HepG2 (cell line): Measurements from ENCODE around the gene RGS19. TPM values are rescaled to one million over a fixed set of nuclear protein-coding genes. Genes with fewer than 3 reads are reported as not detected.
A peak's percentile ranks its signal among the peaks of the same experiment; 100 is the strongest.

ENCODE experiments used
- CSRNP1 ChIP-seq: sonication (generic); formaldehyde crosslinking; IDR thresholded peaks from 2 replicates; pipeline ENCODE4 v1.8.1; 2023; ENCODE audit warnings: mild to moderate bottlenecking, missing genetic modification reagents
- E2F2 ChIP-seq: sonication (generic); formaldehyde crosslinking; IDR thresholded peaks from 2 replicates; pipeline ENCODE4 v1.4.0; 2020; ENCODE audit warnings: missing genetic modification reagents, borderline replicate concordance
- EEA1 ChIP-seq: sonication (generic); formaldehyde crosslinking; IDR thresholded peaks from 2 replicates; pipeline ENCODE4 v1.5.1; 2020; ENCODE audit warnings: mild to moderate bottlenecking, missing genetic modification reagents, borderline replicate concordance
- GLMP ChIP-seq: sonication (generic); formaldehyde crosslinking; IDR thresholded peaks from 2 replicates; pipeline ENCODE4 v1.9.0; 2021; ENCODE audit warnings: missing genetic modification reagents, mild to moderate bottlenecking, borderline replicate concordance
- HIVEP1 ChIP-seq: sonication (generic); formaldehyde crosslinking; IDR thresholded peaks from 2 replicates; pipeline ENCODE4 v1.4.0; 2020; ENCODE audit warnings: mild to moderate bottlenecking, missing genetic modification reagents
- NCOA1 ChIP-seq: sonication (generic); formaldehyde crosslinking; IDR thresholded peaks from 2 replicates; pipeline ENCODE4 v1.9.0; 2021; ENCODE audit warnings: missing genetic modification reagents
- SOX6 ChIP-seq, 2 experiments: fragments of 450-650 bp in 1 of 2; sonication (generic) in 1 of 2; formaldehyde crosslinking in 1 of 2; IDR thresholded peaks; 2 replicates each; pipeline versions ENCODE4 v1.4.0 to v1.6.1; 2017 to 2020; ENCODE audit warnings: antibody characterized with exemption in 1 of 2, mild to moderate bottlenecking in 1 of 2, missing genetic modification reagents in 1 of 2
- ZBTB1 ChIP-seq: sonication (generic); formaldehyde crosslinking; IDR thresholded peaks from 2 replicates; pipeline ENCODE4 v1.4.0; 2020; ENCODE audit warnings: missing genetic modification reagents, borderline replicate concordance
- ZNF251 ChIP-seq: sonication (generic); formaldehyde crosslinking; IDR thresholded peaks from 2 replicates; pipeline ENCODE4 v1.9.0; 2021; ENCODE audit warnings: mild to moderate bottlenecking, missing genetic modification reagents
- ZNF318 ChIP-seq: sonication (generic); formaldehyde crosslinking; IDR thresholded peaks from 2 replicates; pipeline ENCODE4 v1.4.0; 2020; ENCODE audit warnings: mild to moderate bottlenecking, missing genetic modification reagents
- ZNF430 ChIP-seq: sonication (generic); formaldehyde crosslinking; IDR thresholded peaks from 2 replicates; pipeline ENCODE4 v1.9.0; 2021; ENCODE audit warnings: mild to moderate bottlenecking, missing genetic modification reagents
- ZNF615 ChIP-seq: sonication (generic); formaldehyde crosslinking; IDR thresholded peaks from 2 replicates; pipeline ENCODE4 v1.5.0; 2020; ENCODE audit warnings: mild to moderate bottlenecking, missing genetic modification reagents, borderline replicate concordance
- ZNF691 ChIP-seq: sonication (generic); formaldehyde crosslinking; IDR thresholded peaks from 2 replicates; pipeline ENCODE4 v1.4.0; 2020; ENCODE audit warnings: missing genetic modification reagents, low read depth, mild to moderate bottlenecking, borderline replicate concordance
- polyA plus RNA-seq, 8 experiments: library from polyadenylated mRNA; depleted of rRNA in 3 of 8; stranded (reverse) in 7 of 8; unstranded in 1 of 8; fragments of >200 nt; fragmentation: Illumina TruSeq in 4 of 8; extraction: Trizol in 4 of 8; gene quantifications; 2 replicates each; pipeline versions ENCODE4 v1.2.1 to v1.2.3, GENCODE V29; 2011 to 2016; ENCODE audit warnings: low read depth in 4 of 8, missing spikeins in 1 of 8, mixed read lengths in 1 of 8; ENCODE audit not compliant: insufficient read depth in 1 of 8
- total RNA-seq, 5 experiments: library from RNA; depleted of rRNA; stranded (reverse); fragments of >200 nt; fragmentation: Illumina TruSeq; extraction: Trizol; gene quantifications; 2 replicates each; pipeline ENCODE4 v1.2.3, GENCODE V29; 2016; ENCODE audit warnings: low read depth in 1 of 5

RGS19 gene
- total and polyA plus RNA-seq, 2 of the 13 experiments (the other 11 are each of a cell fraction or from before 2014, with no cell fraction given): 10.7 to 11.9 TPM

GRCh38 chr20:64065062-64065973 lies 14.0 kb downstream of the RGS19 start (continued):
- TF ChIP-seq ZNF318 (CRISPR knock-in tag) (peak; percentile 95; the same call in 1 of the 2 replicates), E2F2 (0 out of 2 replicates have a peak, but pooled peaks have one; percentile 55), ZBTB1 (CRISPR knock-in tag) (no peak), CSRNP1 (CRISPR knock-in tag) (peak; percentile 66), NCOA1 (no peak), ZNF430 (peak; percentile 93), ZNF691 (CRISPR knock-in tag) (no peak), SOX6 (IDR thresholded peaks at IDR 0.05) (no peak), SOX6 (CRISPR knock-in tag; IDR thresholded peaks at IDR 0.05) (no peak; the same call in 1 of the 2 replicates), ZNF251 (peak; percentile 92; the same call in 1 of the 2 replicates), ZNF615 (CRISPR knock-in tag) (no peak), GLMP (CRISPR knock-in tag) (no peak), HIVEP1 (CRISPR knock-in tag) (peak; percentile 47), EEA1 (peak; percentile 87)
